ENCODE measurements around the gene LCORL. TPM values are rescaled to one million over a fixed set of nuclear protein-coding genes. Genes with fewer than 3 reads are reported as not detected.

LCORL gene
- total RNA-seq, 1 experiment from 2014 or later, result 14.1 TPM

DNA sequence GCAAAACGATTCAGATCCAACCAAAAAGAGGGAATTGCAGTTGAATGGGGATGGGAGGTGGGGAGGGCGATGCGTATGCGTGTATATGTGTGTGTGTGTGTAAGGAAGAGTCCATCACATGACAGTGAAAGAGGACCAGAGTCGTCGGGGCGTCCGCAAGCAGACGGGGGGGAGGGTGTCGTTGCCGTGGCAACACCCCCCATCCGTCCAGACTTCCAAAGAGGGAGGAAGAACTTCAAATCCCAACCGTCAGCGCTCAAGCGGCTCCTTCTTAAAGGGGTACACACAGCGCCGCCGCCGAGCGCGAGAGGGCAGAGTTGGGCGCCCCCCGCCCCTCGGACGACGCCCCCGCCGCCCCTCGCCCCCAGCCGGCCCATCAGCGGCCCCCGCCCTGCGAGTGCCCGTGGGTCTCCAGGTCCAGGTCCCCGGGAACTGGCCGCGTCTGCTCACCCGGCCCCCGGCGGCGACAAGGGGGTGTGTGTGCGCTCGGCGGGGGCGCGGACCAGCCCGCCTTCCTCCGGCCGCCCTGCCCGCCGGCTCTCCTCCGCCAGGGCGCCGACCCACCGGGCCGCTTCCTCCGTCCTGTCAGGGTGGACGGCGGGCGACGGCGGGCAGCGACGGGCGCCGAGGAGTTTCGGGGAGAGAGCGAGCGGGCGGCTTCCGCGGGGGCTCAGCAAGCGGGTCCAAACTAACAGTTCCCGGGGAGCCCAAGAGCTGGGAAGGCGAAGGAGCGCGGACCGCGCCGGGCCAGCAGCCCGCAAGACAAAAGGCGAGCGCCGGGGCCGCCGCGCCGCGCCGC lies 685 bp downstream of the LCORL start:
- no peaks in the 10 kb centered on the region for H3K36me3 Mint-ChIP-seq (ENCODE audit: insufficient read depth, unreplicated experiment)
- H3K4me1 Mint-ChIP-seq (ENCODE audit: insufficient read depth, unreplicated experiment), result peaks cover 14% of the 10 kb centered on the region
- intact Hi-C loops (cut with micrococcal nuclease), result loop anchor here (2.0 kb wide), 2 partner anchors 204 to 346 kb away; no protein-coding TSS in a partner anchor
- peak overlapping the region; percentile 84 for H3K27ac Mint-ChIP-seq (ENCODE audit: low read depth, unreplicated experiment)
- peak; percentile 71 for DNase-seq (ENCODE audit: unreplicated experiment)
- no peaks in the 10 kb centered on the region for H3K27me3 Mint-ChIP-seq (ENCODE audit: insufficient read depth, unreplicated experiment)
- POLR2A ChIA-PET, result interaction anchor here (0.7 to 1.9 kb wide), 8 partner anchors 9 to 447 kb away, joined by 3 to 7 read pairs (median 4); no protein-coding TSS in a partner anchor
- no peaks in the 10 kb centered on the region for H3K9me3 Mint-ChIP-seq (ENCODE audit: unreplicated experiment)
- CTCF ChIA-PET, result interaction anchor here (1.4 kb wide), 1 partner anchor 204 kb away, joined by 8 read pairs; no protein-coding TSS in a partner anchor
- TF ChIP-seq, protein P1, sequence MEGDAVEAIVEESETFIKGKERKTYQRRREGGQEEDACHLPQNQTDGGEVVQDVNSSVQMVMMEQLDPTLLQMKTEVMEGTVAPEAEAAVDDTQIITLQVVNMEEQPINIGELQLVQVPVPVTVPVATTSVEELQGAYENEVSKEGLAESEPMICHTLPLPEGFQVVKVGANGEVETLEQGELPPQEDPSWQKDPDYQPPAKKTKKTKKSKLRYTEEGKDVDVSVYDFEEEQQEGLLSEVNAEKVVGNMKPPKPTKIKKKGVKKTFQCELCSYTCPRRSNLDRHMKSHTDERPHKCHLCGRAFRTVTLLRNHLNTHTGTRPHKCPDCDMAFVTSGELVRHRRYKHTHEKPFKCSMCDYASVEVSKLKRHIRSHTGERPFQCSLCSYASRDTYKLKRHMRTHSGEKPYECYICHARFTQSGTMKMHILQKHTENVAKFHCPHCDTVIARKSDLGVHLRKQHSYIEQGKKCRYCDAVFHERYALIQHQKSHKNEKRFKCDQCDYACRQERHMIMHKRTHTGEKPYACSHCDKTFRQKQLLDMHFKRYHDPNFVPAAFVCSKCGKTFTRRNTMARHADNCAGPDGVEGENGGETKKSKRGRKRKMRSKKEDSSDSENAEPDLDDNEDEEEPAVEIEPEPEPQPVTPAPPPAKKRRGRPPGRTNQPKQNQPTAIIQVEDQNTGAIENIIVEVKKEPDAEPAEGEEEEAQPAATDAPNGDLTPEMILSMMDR (IDR thresholded peaks at IDR 0.05; ENCODE audit: unreplicated experiment), result no peak
- BruUV-seq (replicated peaks), result no TSS peak
- peak overlapping the region; percentile 98 for H3K4me3 Mint-ChIP-seq (ENCODE audit: unreplicated experiment)

DNA sequence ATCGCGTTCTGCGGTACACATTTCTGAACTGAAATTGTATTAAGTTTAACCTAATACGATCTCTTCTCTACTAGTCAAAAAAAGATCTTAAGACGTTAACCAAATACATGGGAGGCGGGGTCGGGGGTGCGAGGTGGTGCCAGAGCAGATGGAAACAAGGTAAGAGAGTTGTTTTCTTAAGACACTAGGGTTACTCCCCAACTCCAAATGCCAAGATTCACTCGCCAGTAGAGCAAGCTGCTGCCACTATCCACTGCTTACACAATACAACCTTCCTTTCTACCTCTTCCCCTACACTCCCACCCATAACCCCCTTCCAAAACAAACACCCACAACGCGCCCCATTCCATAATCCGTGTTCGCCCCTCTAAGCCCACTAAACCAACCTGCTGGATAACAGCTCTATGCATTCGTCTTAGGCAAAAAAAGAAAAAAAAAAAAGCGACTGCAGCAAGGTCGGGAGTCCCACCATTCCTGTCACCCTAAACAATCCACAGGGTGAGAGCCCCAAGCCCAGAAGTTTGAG lies 1.3 kb downstream of the LCORL start:
- intact Hi-C loops (cut with micrococcal nuclease), result loop anchor here (2.0 kb wide), 2 partner anchors 203 to 347 kb away; no protein-coding TSS in a partner anchor
- BruUV-seq (replicated peaks), result no TSS peak
- DNase-seq (ENCODE audit: unreplicated experiment), result peak; percentile 30
- CTCF ChIA-PET, result interaction anchor here (0.6 to 1.4 kb wide), 3 partner anchors 142 to 467 kb away, joined by 3 to 8 read pairs (median 3); no protein-coding TSS in a partner anchor
- H3K27ac Mint-ChIP-seq (ENCODE audit: low read depth, unreplicated experiment), result peak overlapping the region; percentile 84
- H3K4me1 Mint-ChIP-seq (ENCODE audit: insufficient read depth, unreplicated experiment), result peaks cover 14% of the 10 kb centered on the region
- no peaks in the 10 kb centered on the region for H3K9me3 Mint-ChIP-seq (ENCODE audit: unreplicated experiment)
- peak overlapping the region; percentile 98 for H3K4me3 Mint-ChIP-seq (ENCODE audit: unreplicated experiment)
- no peaks in the 10 kb centered on the region for H3K27me3 Mint-ChIP-seq (ENCODE audit: insufficient read depth, unreplicated experiment)
- TF ChIP-seq, protein P1 (IDR thresholded peaks at IDR 0.05; ENCODE audit: unreplicated experiment), result no peak
- POLR2A ChIA-PET, result interaction anchor here (0.6 to 1.4 kb wide), 6 partner anchors 10 to 447 kb away, joined by 3 to 5 read pairs (median 4); no protein-coding TSS in a partner anchor
- H3K36me3 Mint-ChIP-seq (ENCODE audit: insufficient read depth, unreplicated experiment), result no peaks in the 10 kb centered on the region

DNA sequence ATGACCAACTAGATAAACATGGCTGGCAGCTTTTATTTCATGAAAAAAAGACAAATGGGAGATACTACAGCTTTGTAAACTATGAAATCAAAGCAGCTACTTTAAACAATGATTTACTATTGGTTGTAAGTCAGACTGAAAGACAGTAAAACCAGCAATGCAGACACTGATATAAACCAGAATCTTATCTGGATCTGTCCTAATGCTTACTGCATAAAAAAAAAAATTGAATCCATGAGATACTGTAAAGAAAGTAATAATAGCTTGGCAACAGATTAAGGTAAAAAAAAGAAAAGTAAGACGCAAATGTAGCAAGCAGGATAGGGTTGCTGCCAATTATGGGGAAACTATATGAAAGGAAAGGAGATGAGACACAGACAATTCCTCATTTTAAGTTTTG lies 7.3 kb downstream of the LCORL start:
- H3K4me1 Mint-ChIP-seq (ENCODE audit: insufficient read depth, unreplicated experiment), result peaks cover 26% of the 10 kb centered on the region
- DNase-seq (ENCODE audit: unreplicated experiment), result no peak
- TF ChIP-seq, protein P1 (IDR thresholded peaks at IDR 0.05; ENCODE audit: unreplicated experiment), result no peak
- ChIA-PET CTCF (interaction anchor here (0.6 to 1.2 kb wide), 2 partner anchors 16 to 353 kb away, joined by 3 to 4 read pairs; no protein-coding TSS in a partner anchor), POLR2A (interaction anchor here (0.7 kb wide), 1 partner anchor 55 kb away, joined by 4 read pairs; no protein-coding TSS in a partner anchor)
- intact Hi-C loops (cut with micrococcal nuclease), result no loop called here
- H3K4me3 Mint-ChIP-seq (ENCODE audit: unreplicated experiment), result no peak overlapping the region
- BruUV-seq (replicated peaks), result no TSS peak
- no peak overlapping the region for H3K27ac Mint-ChIP-seq (ENCODE audit: low read depth, unreplicated experiment)
- H3K27me3 Mint-ChIP-seq (ENCODE audit: insufficient read depth, unreplicated experiment), result no peaks in the 10 kb centered on the region
- no peaks in the 10 kb centered on the region for H3K36me3 Mint-ChIP-seq (ENCODE audit: insufficient read depth, unreplicated experiment)
- no peaks in the 10 kb centered on the region for H3K9me3 Mint-ChIP-seq (ENCODE audit: unreplicated experiment)

All from MCF 10A (cell line).